Neural crest cell (in vitro differentiated cells): ENCODE results near the gene KRT35. TPM values are rescaled to one million over a fixed set of nuclear protein-coding genes. Genes with fewer than 3 reads are reported as not detected.

Experiments
- DNase-seq: peaks from one replicate; pipeline ENCODE4 v3.0.0; 2021; ENCODE audit warnings: low read depth, mixed read lengths, low spot score
- H3K27ac Mint-ChIP-seq: one replicate; pipeline ENCODE4 v1.8.0; 2021; ENCODE audit warnings: mild to moderate bottlenecking, mixed read lengths; ENCODE audit not compliant: unreplicated experiment
- H3K27me3 Mint-ChIP-seq: 2 replicates; pipeline ENCODE4 v1.8.0; 2021; ENCODE audit warnings: low read depth, mild to moderate bottlenecking, mixed read lengths
- H3K36me3 Mint-ChIP-seq: 2 replicates; pipeline ENCODE4 v1.8.0; 2021; ENCODE audit warnings: low read depth, mild to moderate bottlenecking, mixed read lengths
- H3K4me1 Mint-ChIP-seq: 2 replicates; pipeline ENCODE4 v1.8.0; 2021; ENCODE audit warnings: mixed read lengths
- H3K4me3 Mint-ChIP-seq: one replicate; pipeline ENCODE4 v1.8.0; 2021; ENCODE audit warnings: mild to moderate bottlenecking, mixed read lengths
- H3K9me3 Mint-ChIP-seq: 2 replicates; pipeline ENCODE4 v1.8.0; 2021; ENCODE audit warnings: mixed read lengths
- CTCF ChIP-seq: fragments of 200-600 bp; sonication (generic); conservative IDR thresholded peaks from 2 replicates; pipeline ENCODE4 v1.5.0; 2021; ENCODE audit warnings: antibody characterized with exemption, mild to moderate bottlenecking
- total RNA-seq: library from RNA; stranded (reverse); gene quantifications from 2 replicates; pipeline ENCODE4 v1.2.1, GENCODE V29; 2021

The KRT35 gene
- total RNA-seq, 1 donor from 2014 or later = not detected

GRCh38 chr17:41490000-41490990 is 9.3 kb upstream of the KRT35 start:
- peak overlapping the region; percentile 57 for H3K27ac Mint-ChIP-seq
- no peaks in the 10 kb centered on the region for H3K27me3 Mint-ChIP-seq
- H3K4me1 Mint-ChIP-seq = peaks cover 14% of the 10 kb centered on the region
- H3K9me3 Mint-ChIP-seq = no peaks in the 10 kb centered on the region
- no peak for TF ChIP-seq CTCF
- H3K36me3 Mint-ChIP-seq = no peaks in the 10 kb centered on the region
- DNase-seq = no peak
- H3K4me3 Mint-ChIP-seq = no peak overlapping the region

GRCh38 chr17:41489531-41489930 is 8.6 kb upstream of the KRT35 start, which contains the start of gene KRT36:
Gene KRT36 (minus strand): TSS chr17:41489910. CDS start chr17:41489864, 46 bp downstream.
- Mint-ChIP-seq H3K36me3 (no peaks in the 10 kb centered on the region), H3K4me3 (no peak within 1 kb of the TSS), H3K4me1 (peaks cover 14% of the 10 kb centered on the region), H3K9me3 (no peaks in the 10 kb centered on the region), H3K27ac (no peak within 1 kb of the TSS), H3K27me3 (no peaks in the 10 kb centered on the region)
- TF ChIP-seq CTCF = no peak
- no peak for DNase-seq

GRCh38 chr17:41486809-41487530 is 6.0 kb upstream of the KRT35 start:
- H3K27ac Mint-ChIP-seq = no peak overlapping the region
- H3K36me3 Mint-ChIP-seq = no peaks in the 10 kb centered on the region
- peak; percentile 41 for TF ChIP-seq CTCF
- no peaks in the 10 kb centered on the region for H3K9me3 Mint-ChIP-seq
- DNase-seq = peak; percentile 18
- no peaks in the 10 kb centered on the region for H3K27me3 Mint-ChIP-seq
- no peak overlapping the region for H3K4me3 Mint-ChIP-seq
- H3K4me1 Mint-ChIP-seq = peaks cover 2% of the 10 kb centered on the region

- Mint-ChIP-seq H3K4me3 (no peak overlapping the region), H3K4me1 (no peaks in the 10 kb centered on the region), H3K27me3 (no peaks in the 10 kb centered on the region), H3K27ac (peak overlapping the region; percentile 93), H3K9me3 (no peaks in the 10 kb centered on the region), H3K36me3 (no peaks in the 10 kb centered on the region)
- no peak for TF ChIP-seq CTCF
- no peak for DNase-seq
Observed at GRCh38 chr17:41486316-41486715, 5.4 kb upstream of the KRT35 start.

- H3K9me3 Mint-ChIP-seq = no peaks in the 10 kb centered on the region
- H3K27me3 Mint-ChIP-seq = no peaks in the 10 kb centered on the region
- no peaks in the 10 kb centered on the region for H3K4me1 Mint-ChIP-seq
- no peak for DNase-seq
- no peak for TF ChIP-seq CTCF
- H3K27ac Mint-ChIP-seq = no peak overlapping the region
- H3K36me3 Mint-ChIP-seq = no peaks in the 10 kb centered on the region
- H3K4me3 Mint-ChIP-seq = no peak overlapping the region
Observed at GRCh38 chr17:41484920-41485904, 4.3 kb upstream of the KRT35 start.
